HG02884 (cell line): Measurements from ENCODE around the gene RNF182.
"Not testable (repeated sequence)": the region's sequence is repeated elsewhere in the genome, so short reads cannot be mapped to it uniquely, and the experiment has no call there.

ENCODE experiments used
- ATAC-seq: cut with Tn5 transposase; IDR thresholded peaks from one replicate; pipeline ENCODE4 v1.9.1; 2021; ENCODE audit warnings: mild to moderate bottlenecking, moderate library complexity; ENCODE audit not compliant: unreplicated experiment

The RNF182 gene

GRCh38 chr6:13916230-13916944, 8.4 kb upstream of the RNF182 start:
- no peak for ATAC-seq

GRCh38 chr6:13917141-13917540, 7.6 kb upstream of the RNF182 start:
- no peak for ATAC-seq

GRCh38 chr6:13918686-13919250, 6.0 kb upstream of the RNF182 start:
- ATAC-seq: no peak

GRCh38 chr6:13919861-13920260, 4.9 kb upstream of the RNF182 start:
- ATAC-seq: no peak

GRCh38 chr6:13920552-13920951, 4.2 kb upstream of the RNF182 start:
- no peak for ATAC-seq

GRCh38 chr6:13922750-13923149, 2.0 kb upstream of the RNF182 start:
- ATAC-seq: no peak

- ATAC-seq: no peak
Measured at GRCh38 chr6:13923527-13924145, 1.1 kb upstream of the RNF182 start.

- no peak for ATAC-seq
Measured at GRCh38 chr6:13924146-13924948, 405 bp upstream of the RNF182 start.

GRCh38 chr6:13926378-13926777, 1.6 kb downstream of the RNF182 start:
- ATAC-seq: no peak

GRCh38 chr6:13927203-13927602, 2.5 kb downstream of the RNF182 start:
- no peak for ATAC-seq

- ATAC-seq: no peak
Measured at GRCh38 chr6:13929196-13929595, 4.4 kb downstream of the RNF182 start.

- no peak for ATAC-seq
Measured at GRCh38 chr6:13931797-13932402, 7.1 kb downstream of the RNF182 start.

- no peak for ATAC-seq
Measured at GRCh38 chr6:13932785-13933184, 8.0 kb downstream of the RNF182 start.

GRCh38 chr6:13934721-13935120, 10.0 kb downstream of the RNF182 start:
- no peak for ATAC-seq

GRCh38 chr6:13935190-13935880, 10.6 kb downstream of the RNF182 start:
- ATAC-seq: no peak

- not testable (repeated sequence) for ATAC-seq
Measured at GRCh38 chr6:13935881-13936261, 11.1 kb downstream of the RNF182 start.

- no peak for ATAC-seq
Measured at GRCh38 chr6:13941902-13942301, 17.1 kb downstream of the RNF182 start.

- ATAC-seq: no peak
Measured at GRCh38 chr6:13943943-13944342, 19.2 kb downstream of the RNF182 start.

- ATAC-seq: no peak
Measured at GRCh38 chr6:13946506-13946905, 21.8 kb downstream of the RNF182 start.

- ATAC-seq: no peak
Measured at GRCh38 chr6:13947611-13948178, 22.9 kb downstream of the RNF182 start.
